ENCODE measurements around the gene IGHMBP2.

IGHMBP2 gene

GRCh38 chr11:68980776-68981065 is 77.0 kb downstream of the IGHMBP2 start, which contains the start of gene MRGPRD:
MRGPRD (minus strand) TSS chr11:68980986; CDS start chr11:68980986, 0 bp downstream.
- DNase-seq (ENCODE audit: low read depth), result no peak

GRCh38 chr11:68982134-68982533 is 78.4 kb downstream of the IGHMBP2 start:
- DNase-seq (ENCODE audit: low read depth), result no peak

DNA sequence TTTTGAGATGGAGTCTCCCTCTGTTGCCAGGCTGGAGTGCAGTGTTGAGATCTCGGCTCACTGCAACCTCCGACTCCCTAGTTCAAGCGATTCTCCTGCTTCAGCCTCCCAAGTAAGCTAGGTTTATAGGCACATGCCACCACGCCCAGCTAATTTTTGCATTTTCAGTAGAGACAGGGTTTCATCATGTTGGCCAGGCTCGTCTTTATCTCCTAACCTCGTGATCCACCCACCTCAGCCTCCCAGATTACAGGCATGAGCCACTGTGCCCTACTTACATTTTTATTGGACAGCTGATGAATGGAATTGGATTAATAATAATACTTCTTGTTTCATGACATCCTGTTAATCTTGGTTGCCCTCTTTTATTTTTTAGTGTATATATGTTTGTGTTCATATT is 80.1 kb downstream of the IGHMBP2 start:
- no peak for DNase-seq (ENCODE audit: low read depth)

- DNase-seq (ENCODE audit: low read depth), result no peak
Measured at GRCh38 chr11:68987211-68987610, 83.5 kb downstream of the IGHMBP2 start.

GRCh38 chr11:68988491-68988890 is 84.8 kb downstream of the IGHMBP2 start:
- no peak for DNase-seq (ENCODE audit: low read depth)
